ENCODE data around the gene FHAD1. TPM values are rescaled to one million over a fixed set of nuclear protein-coding genes. Genes with fewer than 3 reads are reported as not detected.
A peak's percentile ranks its signal among the peaks of the same experiment; 100 is the strongest.

Gene FHAD1
- total RNA-seq, 2 donors from 2014 or later, result not detected

DNA sequence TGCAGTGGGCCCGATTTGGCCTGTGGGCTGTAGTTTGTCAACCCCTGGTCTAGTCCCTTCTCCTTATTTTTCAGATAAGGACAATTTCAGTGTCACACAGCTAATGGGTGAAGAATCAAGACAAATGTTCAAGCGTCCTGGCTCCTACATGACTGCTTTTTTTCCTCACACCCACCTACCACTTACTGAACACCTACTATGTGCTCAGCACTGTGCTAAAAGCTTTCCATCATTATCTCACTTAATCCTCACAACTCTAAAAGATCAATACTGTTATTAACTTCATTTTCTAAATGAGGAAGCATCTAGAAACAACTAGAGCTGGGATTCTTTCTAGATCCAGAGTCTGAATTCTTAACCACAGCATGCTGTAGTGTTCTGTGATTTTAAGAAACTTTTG lies 94.2 kb downstream of the FHAD1 start:
- peaks cover 3% of the 10 kb centered on the region for H3K36me3 Mint-ChIP-seq (ENCODE audit: low read depth)
- DNase-seq (no peak), ATAC-seq (no peak)
- peaks cover 41% of the 10 kb centered on the region for H3K27me3 Mint-ChIP-seq
- no peak overlapping the region for H3K4me3 Mint-ChIP-seq
- no peaks in the 10 kb centered on the region for H3K9me3 ChIP-seq (ENCODE audit: control insufficient read depth, low read length, poor library complexity, severe bottlenecking)
- H3K4me1 Mint-ChIP-seq, result peaks cover 23% of the 10 kb centered on the region
- peak overlapping the region; percentile 82 for H3K27ac Mint-ChIP-seq

DNA sequence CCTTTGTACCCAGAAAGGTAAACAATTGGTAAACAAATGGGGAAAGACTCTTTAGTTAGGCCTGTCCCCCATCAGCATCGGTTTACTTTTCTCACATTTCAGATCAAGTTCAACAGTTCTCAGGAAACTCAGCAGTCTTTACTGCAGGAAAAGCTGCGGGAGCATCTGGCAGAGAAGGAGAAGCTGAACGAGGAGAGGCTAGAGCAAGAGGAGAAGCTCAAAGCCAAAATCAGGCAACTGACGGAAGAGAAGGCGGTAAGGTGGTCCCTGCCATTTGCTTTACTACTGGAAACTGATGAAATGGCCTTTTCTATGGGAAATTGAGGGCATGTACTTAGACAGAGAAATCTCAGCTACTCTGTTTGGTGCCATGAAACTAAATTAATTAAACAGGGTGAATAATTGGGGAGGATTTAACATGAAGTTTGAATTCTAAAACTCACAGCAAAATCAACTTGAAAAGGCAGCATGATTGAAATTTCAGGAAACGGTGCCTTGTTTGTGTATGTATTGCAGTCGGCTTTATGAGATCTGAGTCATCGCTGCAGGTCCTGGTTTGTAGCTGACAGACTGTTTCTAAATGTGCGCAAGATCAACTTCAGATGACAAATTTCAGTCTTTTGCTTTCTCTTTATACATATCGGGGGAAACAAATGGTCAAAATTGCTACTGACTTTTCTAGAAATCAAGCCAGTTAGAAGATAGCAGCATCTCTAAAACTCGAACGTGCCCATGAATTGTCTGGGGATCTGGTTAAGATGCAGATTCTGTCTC lies 94.8 kb downstream of the FHAD1 start:
- peaks cover 3% of the 10 kb centered on the region for H3K36me3 Mint-ChIP-seq (ENCODE audit: low read depth)
- DNase-seq (no peak), ATAC-seq (peak; percentile 32)
- peak overlapping the region; percentile 33 for H3K4me3 Mint-ChIP-seq
- no peaks in the 10 kb centered on the region for H3K9me3 ChIP-seq (ENCODE audit: control insufficient read depth, low read length, poor library complexity, severe bottlenecking)
- H3K4me1 Mint-ChIP-seq, result peaks cover 23% of the 10 kb centered on the region
- H3K27me3 Mint-ChIP-seq, result peaks cover 41% of the 10 kb centered on the region
- H3K27ac Mint-ChIP-seq, result peak overlapping the region; percentile 82

DNA sequence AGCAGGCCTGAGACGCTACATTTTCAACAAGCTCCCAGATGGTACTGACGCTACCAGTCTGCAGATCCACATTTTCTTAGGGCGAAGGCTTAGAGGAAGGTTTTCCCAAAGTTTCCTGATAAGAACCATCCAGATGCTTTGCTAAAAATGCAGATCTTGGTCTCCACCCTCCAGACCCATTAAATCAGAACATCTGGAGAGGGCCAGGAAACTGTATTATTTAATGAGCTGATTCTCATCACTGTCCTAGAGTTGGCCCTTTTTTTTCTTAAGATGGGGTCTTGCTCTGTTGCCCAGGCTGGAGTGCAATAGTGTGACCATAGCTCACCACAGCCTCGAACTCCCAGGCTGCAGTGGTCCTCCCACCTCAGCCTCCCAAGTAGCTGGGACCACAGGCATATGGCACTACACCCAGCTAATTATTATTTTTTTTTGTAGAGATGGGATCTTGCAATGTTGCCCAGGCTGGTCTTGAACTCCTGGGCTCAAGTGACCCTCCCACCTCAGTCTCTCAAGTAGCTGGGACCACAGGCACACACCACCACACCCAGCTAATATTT lies 95.5 kb downstream of the FHAD1 start:
- H3K9me3 ChIP-seq (ENCODE audit: control insufficient read depth, low read length, poor library complexity, severe bottlenecking), result no peaks in the 10 kb centered on the region
- Mint-ChIP-seq H3K27me3 (peaks cover 41% of the 10 kb centered on the region), H3K27ac (peak overlapping the region; percentile 82), H3K36me3 (ENCODE audit: low read depth) (peaks cover 3% of the 10 kb centered on the region), H3K4me3 (no peak overlapping the region), H3K4me1 (peaks cover 23% of the 10 kb centered on the region)
- no peak for ATAC-seq
- no peak for DNase-seq

DNA sequence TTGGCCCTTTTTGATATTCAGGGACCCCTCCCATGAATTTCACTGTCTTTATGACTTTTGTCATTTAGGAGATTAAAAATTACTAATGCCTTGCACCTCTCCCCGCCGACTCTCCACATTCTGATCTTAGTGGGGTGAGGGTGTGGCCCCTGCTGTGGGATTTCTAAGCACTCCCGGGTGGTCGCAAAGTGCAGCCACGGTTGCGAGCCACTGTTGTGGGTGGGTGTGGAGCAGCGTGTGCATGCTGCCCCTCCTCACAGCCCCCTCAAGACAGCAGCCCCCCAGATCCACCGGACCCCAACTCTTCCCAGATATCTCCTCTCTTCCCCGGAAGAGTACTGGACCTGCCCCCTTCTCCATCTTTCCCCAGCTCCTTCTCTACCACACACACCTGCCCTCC lies 96.1 kb downstream of the FHAD1 start:
- Mint-ChIP-seq H3K4me1 (peaks cover 28% of the 10 kb centered on the region), H3K27ac (peak overlapping the region; percentile 57), H3K4me3 (peak overlapping the region; percentile 31), H3K27me3 (peaks cover 40% of the 10 kb centered on the region), H3K36me3 (ENCODE audit: low read depth) (peaks cover 3% of the 10 kb centered on the region)
- ATAC-seq (no peak), DNase-seq (no peak)
- no peaks in the 10 kb centered on the region for H3K9me3 ChIP-seq (ENCODE audit: control insufficient read depth, low read length, poor library complexity, severe bottlenecking)

DNA sequence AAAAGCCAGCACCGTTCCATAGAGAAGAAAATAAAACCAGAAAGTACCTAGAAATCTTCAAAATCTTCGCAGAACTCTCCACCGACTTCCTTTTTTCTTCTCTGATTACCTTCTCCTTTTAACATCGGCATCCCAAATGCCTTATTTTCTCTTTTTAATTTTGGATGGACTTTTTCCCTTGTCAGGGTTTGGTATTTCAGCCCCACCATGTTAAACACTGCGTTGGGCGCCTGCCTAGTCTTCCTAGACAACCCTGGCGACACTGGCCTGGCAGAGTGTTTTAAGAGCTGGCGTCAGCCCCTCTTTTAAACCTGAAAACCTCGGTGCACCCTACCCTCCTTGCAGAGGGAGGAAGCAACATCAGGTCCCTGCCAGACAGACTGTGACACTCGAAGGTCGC lies 96.7 kb downstream of the FHAD1 start:
- Mint-ChIP-seq H3K27ac (peak overlapping the region; percentile 57), H3K27me3 (peaks cover 35% of the 10 kb centered on the region), H3K4me3 (no peak overlapping the region), H3K36me3 (ENCODE audit: low read depth) (peaks cover 3% of the 10 kb centered on the region), H3K4me1 (peaks cover 25% of the 10 kb centered on the region)
- DNase-seq (no peak), ATAC-seq (no peak)
- H3K9me3 ChIP-seq (ENCODE audit: control insufficient read depth, low read length, poor library complexity, severe bottlenecking), result no peaks in the 10 kb centered on the region

DNA sequence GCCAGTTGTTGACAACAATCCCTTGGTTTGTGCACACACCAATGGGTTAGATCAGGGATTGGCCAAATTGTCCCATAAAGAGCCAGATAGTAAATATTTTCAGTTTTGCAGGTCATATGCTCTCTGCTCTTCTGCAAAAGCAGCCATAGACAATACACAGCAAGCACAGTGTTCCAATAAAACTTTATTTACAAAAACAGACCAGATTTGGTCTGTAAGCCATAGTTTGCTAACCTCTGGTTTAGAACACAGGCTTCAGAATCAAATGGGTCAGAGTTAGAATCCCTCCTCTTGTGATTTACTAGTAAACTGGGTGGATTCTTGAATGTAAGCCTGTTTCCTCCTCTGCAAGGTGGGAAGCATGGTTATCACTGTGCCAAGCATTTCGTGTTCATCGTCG lies 97.4 kb downstream of the FHAD1 start:
- DNase-seq, result no peak
- Mint-ChIP-seq H3K27ac (peak overlapping the region; percentile 57), H3K4me3 (no peak overlapping the region)

DNA sequence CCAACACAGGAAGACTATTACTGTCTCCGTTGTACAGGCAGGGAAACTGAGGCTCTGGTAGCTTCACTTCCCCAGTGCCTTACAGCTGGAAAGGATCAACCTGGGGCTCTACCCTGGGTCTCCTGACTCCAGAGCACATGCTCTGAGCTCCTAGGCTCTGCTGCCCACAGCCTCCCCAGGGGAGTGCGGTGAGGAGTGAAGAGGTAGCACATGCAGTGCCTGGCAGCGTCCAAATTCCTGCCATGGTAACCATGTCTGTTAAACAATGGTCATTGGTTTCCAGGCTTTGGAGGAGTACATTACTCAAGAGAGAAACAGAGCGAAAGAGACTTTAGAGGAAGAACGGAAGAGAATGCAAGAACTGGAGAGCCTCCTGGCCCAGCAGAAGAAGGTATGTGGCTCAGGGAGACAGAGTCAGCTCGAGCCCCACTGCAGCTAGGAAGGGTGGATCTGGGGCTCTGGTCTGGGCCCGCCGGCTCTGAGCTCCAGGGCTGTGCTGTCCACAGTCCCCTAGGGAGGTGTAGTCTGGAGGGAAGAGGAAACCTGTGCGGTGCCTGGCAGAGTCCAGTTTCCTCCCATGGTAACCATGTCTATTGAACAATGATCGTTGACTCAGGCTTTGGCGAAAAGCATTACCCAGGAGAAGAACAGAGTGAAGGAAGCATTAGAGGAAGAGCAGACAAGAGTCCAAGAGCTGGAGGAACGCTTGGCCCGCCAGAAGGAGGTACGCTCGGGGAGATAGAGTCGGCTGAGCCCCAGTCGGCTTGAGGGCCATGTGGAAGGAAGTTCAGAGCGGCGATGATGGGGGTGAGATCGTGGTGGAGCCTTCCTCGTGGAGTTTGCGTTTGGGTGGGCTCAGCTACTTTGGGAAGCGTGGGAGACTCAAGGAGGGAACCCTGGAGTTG lies 98.0 kb downstream of the FHAD1 start:
- Mint-ChIP-seq H3K4me3 (peak overlapping the region; percentile 13), H3K4me1 (peaks cover 27% of the 10 kb centered on the region), H3K27me3 (peaks cover 38% of the 10 kb centered on the region)

More for the DNA sequence above, 97.4 kb downstream of the FHAD1 start:
- no peaks in the 10 kb centered on the region for H3K9me3 ChIP-seq (ENCODE audit: control insufficient read depth, low read length, poor library complexity, severe bottlenecking)
- H3K36me3 Mint-ChIP-seq (ENCODE audit: low read depth), result peaks cover 3% of the 10 kb centered on the region
- H3K4me1 Mint-ChIP-seq, result peaks cover 27% of the 10 kb centered on the region
- no peak for ATAC-seq
- peaks cover 35% of the 10 kb centered on the region for H3K27me3 Mint-ChIP-seq

DNA sequence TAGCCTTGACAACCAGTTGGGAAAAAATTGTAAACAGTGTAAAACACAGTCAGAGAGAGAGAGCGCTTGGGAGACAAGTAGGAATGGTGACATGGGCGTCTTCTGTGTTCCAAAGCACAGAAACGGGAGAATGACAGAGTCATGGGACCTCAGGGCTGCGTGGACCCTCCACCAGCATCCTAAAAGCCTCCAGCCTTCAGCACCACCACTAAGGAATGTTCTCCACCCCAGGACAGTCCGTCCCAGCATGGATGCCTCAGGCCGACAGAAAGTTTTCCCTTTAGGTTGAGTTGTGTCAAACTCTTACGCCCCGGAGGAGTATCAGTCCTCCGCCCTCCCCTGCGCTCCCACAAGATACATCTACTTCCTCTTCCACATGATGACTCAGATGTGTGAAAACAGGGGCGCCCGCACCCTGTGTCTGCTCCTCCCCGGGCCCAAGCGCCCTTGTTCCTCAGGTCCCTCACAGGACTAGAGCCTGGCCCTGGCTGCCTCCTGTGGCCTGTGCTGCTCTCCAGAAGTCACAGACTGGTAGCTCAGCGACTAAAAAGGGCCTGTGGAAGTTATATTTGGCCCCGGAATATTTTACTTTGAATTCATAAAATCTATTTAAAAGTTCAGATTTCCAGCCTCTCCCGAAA lies 98.8 kb downstream of the FHAD1 start:
- H3K9me3 ChIP-seq (ENCODE audit: control insufficient read depth, low read length, poor library complexity, severe bottlenecking), result no peaks in the 10 kb centered on the region
- Mint-ChIP-seq H3K4me3 (peak overlapping the region; percentile 13), H3K36me3 (ENCODE audit: low read depth) (peaks cover 3% of the 10 kb centered on the region), H3K27me3 (peaks cover 40% of the 10 kb centered on the region), H3K27ac (peak overlapping the region; percentile 89), H3K4me1 (peaks cover 27% of the 10 kb centered on the region)
- ATAC-seq, result peak; percentile 88
- DNase-seq, result peak in 2 of 3 donors; percentile 12 to 16

More for the DNA sequence above, 98.0 kb downstream of the FHAD1 start:
- H3K9me3 ChIP-seq (ENCODE audit: control insufficient read depth, low read length, poor library complexity, severe bottlenecking), result no peaks in the 10 kb centered on the region
- H3K27ac Mint-ChIP-seq, result peak overlapping the region; percentile 89
- H3K36me3 Mint-ChIP-seq (ENCODE audit: low read depth), result peaks cover 3% of the 10 kb centered on the region
- no peak for DNase-seq
- no peak for ATAC-seq

DNA sequence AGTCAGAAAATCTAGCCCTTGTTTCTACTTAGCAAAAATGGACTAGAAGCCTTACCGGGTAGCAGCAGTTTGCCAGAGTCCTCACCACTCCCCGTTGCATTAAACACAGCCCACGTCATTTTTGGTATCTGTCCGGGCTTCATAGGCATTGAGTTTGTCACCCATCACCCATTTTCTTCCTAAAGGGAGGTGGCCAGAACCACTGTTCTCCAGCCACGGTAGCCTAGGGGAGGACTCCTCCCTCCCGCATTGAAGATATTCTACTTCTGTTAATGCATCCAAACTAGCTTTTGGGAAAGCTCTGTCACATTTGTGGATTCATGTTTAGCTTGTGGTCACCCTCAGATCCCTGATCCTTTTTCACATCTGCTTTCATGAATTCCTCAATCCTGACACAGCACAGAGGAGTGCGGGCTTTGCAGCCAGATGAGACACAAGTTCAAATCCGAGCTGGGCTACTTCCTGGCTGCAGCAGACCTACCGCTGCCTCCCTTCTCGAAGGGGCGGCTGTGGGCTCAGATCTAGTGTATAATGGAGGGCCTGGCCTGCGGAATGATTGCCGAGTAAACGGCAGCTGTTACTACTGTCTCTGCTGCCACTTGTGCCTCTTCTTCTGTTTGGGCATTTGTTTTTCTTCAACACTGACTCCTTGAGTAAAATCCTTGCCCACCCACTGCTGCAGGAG lies 99.5 kb downstream of the FHAD1 start:
- Mint-ChIP-seq H3K27me3 (peaks cover 40% of the 10 kb centered on the region), H3K36me3 (ENCODE audit: low read depth) (peaks cover 5% of the 10 kb centered on the region), H3K4me1 (peaks cover 29% of the 10 kb centered on the region), H3K4me3 (no peak overlapping the region), H3K27ac (peak overlapping the region; percentile 89)
- no peaks in the 10 kb centered on the region for H3K9me3 ChIP-seq (ENCODE audit: control insufficient read depth, low read length, poor library complexity, severe bottlenecking)
- ATAC-seq, result no peak
- no peak for DNase-seq

DNA sequence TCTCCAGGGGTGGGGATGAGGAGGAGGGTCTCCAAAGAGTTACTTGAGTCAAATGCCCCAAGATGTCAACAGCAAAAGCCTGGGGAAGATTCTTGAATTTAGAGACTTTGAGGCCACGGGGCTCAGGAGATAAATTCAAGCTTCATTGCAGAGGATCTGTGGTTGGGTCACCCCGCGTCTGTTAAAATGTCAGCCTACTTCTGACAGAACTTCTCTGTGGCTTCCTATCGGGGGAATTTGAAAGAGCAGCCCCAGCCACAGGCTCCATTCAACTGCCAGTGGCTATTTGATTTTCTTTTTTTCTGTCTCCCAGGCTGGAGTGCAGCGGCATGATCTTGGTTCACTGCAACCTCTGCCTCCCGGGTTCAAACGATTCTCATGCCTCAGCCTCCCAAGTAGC lies 100.2 kb downstream of the FHAD1 start:
- peak; percentile 76 for ATAC-seq
- no peak overlapping the region for H3K4me3 Mint-ChIP-seq

DNA sequence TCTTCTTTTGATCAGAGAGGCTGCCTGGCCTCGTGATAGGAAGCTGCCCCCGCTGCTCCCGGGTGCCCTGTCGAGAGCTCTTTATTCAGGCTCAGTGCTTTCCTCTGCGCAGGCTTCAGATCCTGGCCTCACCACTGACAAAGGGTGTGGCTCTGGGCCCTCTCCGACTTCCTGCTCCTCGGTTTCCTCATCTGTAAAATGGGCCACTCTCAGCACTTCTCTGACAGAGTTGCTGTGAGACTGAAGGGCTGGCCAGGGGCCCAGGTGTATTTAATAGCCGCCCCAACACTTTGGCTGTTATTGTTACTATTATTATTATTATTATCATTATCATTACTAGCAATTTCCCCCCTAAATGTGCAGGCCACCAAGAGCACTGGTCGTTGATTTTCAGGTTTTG lies 101.6 kb downstream of the FHAD1 start:
- no peak for DNase-seq
- no peak for ATAC-seq
- no peak overlapping the region for H3K4me3 Mint-ChIP-seq
- no peaks in the 10 kb centered on the region for H3K9me3 ChIP-seq (ENCODE audit: control insufficient read depth, low read length, poor library complexity, severe bottlenecking)
- peaks cover 4% of the 10 kb centered on the region for H3K36me3 Mint-ChIP-seq (ENCODE audit: low read depth)
- H3K4me1 Mint-ChIP-seq, result peaks cover 19% of the 10 kb centered on the region
- H3K27ac Mint-ChIP-seq, result peak overlapping the region; percentile 89
- H3K27me3 Mint-ChIP-seq, result peaks cover 32% of the 10 kb centered on the region

More for the DNA sequence above, 100.2 kb downstream of the FHAD1 start:
- H3K36me3 Mint-ChIP-seq (ENCODE audit: low read depth), result peaks cover 6% of the 10 kb centered on the region
- DNase-seq, result no peak
- H3K9me3 ChIP-seq (ENCODE audit: control insufficient read depth, low read length, poor library complexity, severe bottlenecking), result no peaks in the 10 kb centered on the region
- H3K27me3 Mint-ChIP-seq, result peaks cover 40% of the 10 kb centered on the region
- H3K4me1 Mint-ChIP-seq, result peaks cover 25% of the 10 kb centered on the region
- H3K27ac Mint-ChIP-seq, result peak overlapping the region; percentile 89

DNA sequence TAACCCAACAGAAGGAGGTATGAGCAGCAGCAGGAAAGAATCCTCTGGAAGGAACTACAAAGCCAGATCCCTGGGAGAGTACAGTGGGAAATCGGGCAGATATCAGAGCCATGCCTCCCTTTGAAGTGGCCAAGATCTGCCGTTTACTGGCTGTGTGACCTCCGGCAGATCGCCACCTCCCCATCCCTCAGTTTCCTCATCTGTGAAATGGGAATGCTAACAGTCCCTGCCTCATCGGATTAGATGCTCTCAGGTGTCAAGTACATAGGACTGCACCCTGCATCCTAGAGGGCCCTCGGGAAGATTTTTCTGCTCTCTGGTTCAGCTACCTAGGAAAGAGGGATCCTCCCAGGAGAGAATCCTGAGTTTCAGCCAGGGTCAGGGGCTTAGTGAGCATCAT lies 102.1 kb downstream of the FHAD1 start:
- H3K36me3 Mint-ChIP-seq (ENCODE audit: low read depth), result peaks cover 4% of the 10 kb centered on the region
- H3K9me3 ChIP-seq (ENCODE audit: control insufficient read depth, low read length, poor library complexity, severe bottlenecking), result no peaks in the 10 kb centered on the region
- H3K27me3 Mint-ChIP-seq, result peaks cover 28% of the 10 kb centered on the region
- ATAC-seq (no peak), DNase-seq (no peak)
- no peak overlapping the region for H3K27ac Mint-ChIP-seq
- no peak overlapping the region for H3K4me3 Mint-ChIP-seq
- H3K4me1 Mint-ChIP-seq, result peaks cover 19% of the 10 kb centered on the region
